ENCODE results near the gene NETO2.

NETO2 gene

DNA sequence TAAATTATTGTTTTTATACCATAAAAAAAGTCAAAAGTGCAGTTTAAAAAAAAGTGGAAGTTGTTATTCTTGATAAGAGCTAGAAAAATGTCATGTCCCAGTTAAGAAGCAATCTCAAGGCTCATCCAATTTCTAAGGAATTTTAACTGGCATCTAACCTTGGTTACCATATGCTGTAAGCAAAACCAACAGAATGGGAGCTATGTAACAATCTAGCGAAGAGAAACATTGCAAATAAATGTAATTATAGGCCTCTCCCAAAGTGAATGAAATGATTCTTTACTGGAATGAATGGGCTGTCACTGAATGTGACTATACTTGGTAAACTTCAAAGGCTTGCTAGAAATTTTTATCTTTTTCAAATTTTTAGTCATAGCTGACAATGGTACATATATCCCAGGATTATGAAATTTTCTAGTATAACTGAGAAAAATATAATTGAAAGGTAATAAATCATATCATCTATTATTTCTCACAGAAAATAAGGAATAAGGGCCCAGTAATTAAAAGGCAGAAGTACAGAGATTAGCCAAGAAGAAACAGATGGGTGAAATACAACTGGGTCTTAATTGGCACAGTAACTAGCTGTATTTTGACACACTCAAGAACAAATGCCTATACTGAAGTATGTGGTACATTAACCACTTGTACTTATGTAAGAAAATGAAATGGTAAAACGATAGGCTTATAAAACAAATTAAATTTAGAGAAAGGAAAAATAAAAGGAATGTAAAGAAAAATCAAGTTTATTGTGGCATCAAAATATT is 61.5 kb downstream of the NETO2 start:
- DNase-seq (ENCODE audit: low read depth, low spot score) = no peak
- TF ChIP-seq, protein P1, sequence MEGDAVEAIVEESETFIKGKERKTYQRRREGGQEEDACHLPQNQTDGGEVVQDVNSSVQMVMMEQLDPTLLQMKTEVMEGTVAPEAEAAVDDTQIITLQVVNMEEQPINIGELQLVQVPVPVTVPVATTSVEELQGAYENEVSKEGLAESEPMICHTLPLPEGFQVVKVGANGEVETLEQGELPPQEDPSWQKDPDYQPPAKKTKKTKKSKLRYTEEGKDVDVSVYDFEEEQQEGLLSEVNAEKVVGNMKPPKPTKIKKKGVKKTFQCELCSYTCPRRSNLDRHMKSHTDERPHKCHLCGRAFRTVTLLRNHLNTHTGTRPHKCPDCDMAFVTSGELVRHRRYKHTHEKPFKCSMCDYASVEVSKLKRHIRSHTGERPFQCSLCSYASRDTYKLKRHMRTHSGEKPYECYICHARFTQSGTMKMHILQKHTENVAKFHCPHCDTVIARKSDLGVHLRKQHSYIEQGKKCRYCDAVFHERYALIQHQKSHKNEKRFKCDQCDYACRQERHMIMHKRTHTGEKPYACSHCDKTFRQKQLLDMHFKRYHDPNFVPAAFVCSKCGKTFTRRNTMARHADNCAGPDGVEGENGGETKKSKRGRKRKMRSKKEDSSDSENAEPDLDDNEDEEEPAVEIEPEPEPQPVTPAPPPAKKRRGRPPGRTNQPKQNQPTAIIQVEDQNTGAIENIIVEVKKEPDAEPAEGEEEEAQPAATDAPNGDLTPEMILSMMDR (IDR thresholded peaks at IDR 0.05; ENCODE audit: insufficient read depth, low read length, missing control alignments) = no peak
- H3K4me3 ChIP-seq (ENCODE audit: low read depth, low read length) = no peak overlapping the region
- CTCF ChIA-PET = interaction anchor here (1.7 kb wide), 1 partner anchor 60 kb away, joined by 7 read pairs; no protein-coding TSS in a partner anchor
- POLR2A ChIA-PET = no interaction called here

DNA sequence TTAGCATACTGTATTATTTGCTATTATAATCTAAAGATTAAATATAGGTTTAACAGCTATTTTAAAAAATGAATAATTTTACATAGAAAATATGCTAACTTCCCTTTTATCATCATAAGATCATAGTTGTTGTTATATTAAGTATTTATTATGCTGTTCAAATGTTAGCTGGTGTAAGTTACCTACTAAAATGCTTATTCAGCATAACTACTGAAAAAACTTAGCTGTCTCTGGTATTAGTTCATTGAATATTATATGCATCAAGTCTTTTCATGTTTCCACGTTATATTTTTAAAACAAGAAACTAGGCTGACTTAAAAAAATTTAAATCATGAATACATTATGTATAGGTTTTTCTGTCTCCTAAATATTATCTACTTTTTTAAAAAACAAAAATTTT is 62.6 kb downstream of the NETO2 start:
- TF ChIP-seq, protein P1 (IDR thresholded peaks at IDR 0.05; ENCODE audit: insufficient read depth, low read length, missing control alignments) = no peak
- ChIA-PET POLR2A (no interaction called here), CTCF (interaction anchor here (1.7 kb wide), 1 partner anchor 61 kb away, joined by 7 read pairs; no protein-coding TSS in a partner anchor)
- H3K4me3 ChIP-seq (ENCODE audit: low read depth, low read length) = no peak overlapping the region
- no peak for DNase-seq (ENCODE audit: low read depth, low spot score)

DNA sequence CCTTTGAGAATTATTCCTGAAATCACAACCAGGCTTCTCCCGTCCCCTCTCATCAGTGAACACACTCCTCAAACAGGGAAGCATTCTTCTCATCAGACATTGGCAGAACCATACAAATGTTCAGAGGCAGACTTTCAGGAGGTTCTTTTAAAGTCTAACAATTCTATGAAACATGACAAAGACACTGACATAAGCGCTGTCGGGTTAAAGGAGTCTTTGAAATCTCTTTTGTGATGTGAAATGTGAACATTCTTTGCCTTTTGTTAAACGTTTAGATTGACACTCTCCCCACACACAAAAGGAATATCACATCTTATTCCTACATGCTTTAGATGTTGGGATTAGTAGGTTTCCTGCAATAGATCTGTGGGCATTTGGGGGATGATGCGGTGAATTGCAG is 63.9 kb downstream of the NETO2 start:
- H3K4me3 ChIP-seq (ENCODE audit: low read depth, low read length) = no peak overlapping the region
- CTCF ChIA-PET = no interaction called here
- POLR2A ChIA-PET = no interaction called here
- DNase-seq (ENCODE audit: low read depth, low spot score) = no peak
- TF ChIP-seq, protein P1 (IDR thresholded peaks at IDR 0.05; ENCODE audit: insufficient read depth, low read length, missing control alignments) = no peak

DNA sequence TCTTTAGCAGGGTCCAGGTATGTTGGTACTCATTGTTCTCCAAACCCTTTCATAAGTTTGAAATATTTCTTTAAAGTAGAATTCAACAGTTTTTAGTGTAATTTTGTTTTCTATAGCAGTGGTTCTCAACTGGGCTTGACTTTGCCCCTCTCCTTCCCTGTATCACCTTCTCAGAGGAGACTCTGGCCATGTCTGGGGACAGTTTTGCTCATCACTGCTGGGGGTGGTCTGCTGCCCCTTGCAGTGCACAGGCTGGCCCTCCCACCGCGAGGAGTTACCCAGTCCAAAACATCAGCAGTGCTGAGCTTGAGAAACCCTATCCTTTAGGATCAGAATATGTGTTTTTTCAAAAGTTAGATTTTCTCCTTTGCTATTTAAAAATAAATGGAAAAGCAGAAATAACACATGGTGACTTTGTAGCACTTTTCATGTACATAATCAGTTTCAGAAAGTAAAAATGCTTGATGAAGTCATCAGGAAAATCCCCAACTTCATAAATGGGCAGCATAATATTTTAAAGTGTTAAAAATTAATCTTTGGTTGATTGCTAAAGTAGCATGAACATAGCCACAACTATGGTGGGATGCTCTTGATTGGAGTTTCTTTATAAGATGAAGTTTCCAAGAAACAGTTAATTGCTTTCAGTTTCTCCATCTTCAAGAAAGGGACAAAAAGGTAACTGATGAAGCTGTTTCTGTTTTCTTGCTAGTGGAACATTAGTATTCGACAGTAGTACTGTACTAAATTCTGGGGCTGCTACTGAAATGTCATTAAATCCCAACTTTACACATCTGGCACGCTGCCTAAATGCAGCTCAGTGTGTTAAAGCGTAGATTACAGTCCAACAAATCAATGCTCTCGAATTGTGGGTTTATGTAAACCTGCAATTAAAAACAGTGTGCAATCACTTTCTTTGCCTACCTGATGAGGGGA is 70.3 kb downstream of the NETO2 start:
- POLR2A ChIA-PET = no interaction called here
- CTCF ChIA-PET = no interaction called here
- H3K4me3 ChIP-seq (ENCODE audit: low read depth, low read length) = no peak overlapping the region
- TF ChIP-seq, protein P1 (IDR thresholded peaks at IDR 0.05; ENCODE audit: insufficient read depth, low read length, missing control alignments) = no peak
- DNase-seq (ENCODE audit: low read depth, low spot score) = no peak

DNA sequence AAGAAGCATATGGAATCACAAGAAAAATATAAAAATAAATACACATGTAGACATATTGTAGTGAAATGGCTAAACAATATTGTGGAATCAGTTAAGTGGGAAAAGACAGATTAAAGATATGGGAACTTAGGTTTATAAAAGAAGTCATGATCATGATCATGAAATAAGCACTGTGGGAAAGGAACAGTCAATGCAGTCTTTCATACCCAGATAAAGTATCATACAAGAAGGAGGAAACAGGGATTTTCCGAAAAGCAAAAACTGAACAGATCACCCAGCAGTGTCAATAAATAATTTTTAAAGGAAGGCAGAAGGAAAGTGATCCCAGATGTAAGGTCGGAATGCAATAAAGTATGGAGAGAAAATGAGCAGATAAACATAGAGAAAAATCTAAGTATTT is 71.6 kb downstream of the NETO2 start:
- POLR2A ChIA-PET = no interaction called here
- CTCF ChIA-PET = interaction anchor here (1.2 kb wide), 1 partner anchor 10 kb away, joined by 3 read pairs; no protein-coding TSS in a partner anchor
- no peak for DNase-seq (ENCODE audit: low read depth, low spot score)
- H3K4me3 ChIP-seq (ENCODE audit: low read depth, low read length) = no peak overlapping the region
- TF ChIP-seq, protein P1 (IDR thresholded peaks at IDR 0.05; ENCODE audit: insufficient read depth, low read length, missing control alignments) = no peak

Measured in AG04449 (cell line).